GM19455 (cell line): ENCODE measurements around the gene ITSN1.
"Not testable (repeated sequence)": the region's sequence is repeated elsewhere in the genome, so short reads cannot be mapped to it uniquely, and the experiment has no call there.

Experiments
- ATAC-seq: cut with Tn5 transposase; IDR thresholded peaks from one replicate; pipeline ENCODE4 v1.9.1; 2021; ENCODE audit not compliant: unreplicated experiment

The ITSN1 gene

DNA sequence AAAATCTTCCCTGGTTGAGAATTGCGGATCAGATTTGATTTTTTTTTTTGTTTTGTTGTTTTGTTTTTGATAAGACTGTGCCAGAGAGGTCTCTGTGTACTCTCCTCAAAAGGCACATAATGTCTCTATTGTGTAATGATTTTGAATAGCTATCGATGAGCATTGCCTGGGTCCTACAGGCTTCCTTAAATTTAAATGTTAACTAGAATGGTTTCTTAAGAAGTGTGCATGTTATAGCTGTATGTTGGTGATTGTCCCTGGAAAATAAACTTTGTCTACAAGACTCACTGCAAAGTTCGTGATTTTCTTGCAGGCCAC, 121.2 kb downstream of the ITSN1 start:
- no peak for ATAC-seq

DNA sequence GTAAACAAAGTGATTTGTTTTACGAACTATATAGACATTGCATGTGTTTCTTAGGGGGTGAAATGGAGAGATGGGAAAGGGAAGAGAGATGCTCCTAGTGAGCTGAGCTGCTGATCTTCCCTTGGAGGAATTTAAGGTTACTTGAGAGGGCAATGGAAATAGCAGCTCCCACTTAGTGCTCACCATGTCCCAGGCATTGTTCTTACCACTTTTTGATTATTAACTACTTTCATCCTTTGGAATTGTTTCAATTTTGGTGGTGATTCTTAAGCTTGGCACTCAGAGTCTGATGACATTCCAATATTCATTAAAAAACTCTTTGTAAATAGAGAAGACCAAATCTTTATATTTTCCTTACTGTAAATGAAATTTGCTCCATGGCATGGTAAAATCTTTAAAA, 124.9 kb downstream of the ITSN1 start:
- no peak for ATAC-seq

DNA sequence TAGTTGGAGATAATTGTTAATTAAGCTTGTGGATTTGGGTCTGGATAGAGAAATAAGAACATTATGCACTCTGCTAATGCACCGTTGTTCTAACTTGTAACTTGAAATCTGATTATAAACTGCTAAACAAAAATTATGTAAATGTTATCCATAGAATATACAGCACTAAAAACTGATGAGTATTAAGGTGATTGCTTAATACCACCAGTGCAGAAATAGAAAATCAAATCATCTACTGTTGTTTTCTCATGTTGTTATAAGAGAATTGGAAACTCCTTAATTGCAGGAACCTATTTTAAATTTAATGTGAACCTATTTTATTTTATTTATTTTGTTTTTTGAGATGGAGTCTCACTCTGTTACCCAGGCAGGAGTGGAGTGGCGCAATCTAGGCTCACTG, 125.7 kb downstream of the ITSN1 start:
- no peak for ATAC-seq

DNA sequence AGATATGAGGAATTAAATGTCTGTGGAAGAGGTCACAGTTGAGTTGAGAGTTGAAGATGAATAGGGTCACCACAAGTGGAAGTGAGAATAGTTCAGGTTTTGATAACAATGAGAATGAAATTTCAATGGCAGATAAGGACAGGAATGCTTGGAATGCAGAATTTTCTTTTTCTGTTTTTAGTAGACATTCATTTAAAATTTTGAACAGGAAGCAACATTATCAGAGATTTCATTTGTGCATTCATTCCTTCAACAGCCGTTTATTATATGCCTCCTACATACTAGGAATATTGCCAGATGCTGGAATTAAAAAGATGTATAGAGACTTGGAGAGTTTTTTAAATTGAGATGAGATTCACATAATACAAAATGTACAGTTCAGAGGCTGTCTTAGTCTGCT, 126.8 kb downstream of the ITSN1 start:
- ATAC-seq, result no peak

DNA sequence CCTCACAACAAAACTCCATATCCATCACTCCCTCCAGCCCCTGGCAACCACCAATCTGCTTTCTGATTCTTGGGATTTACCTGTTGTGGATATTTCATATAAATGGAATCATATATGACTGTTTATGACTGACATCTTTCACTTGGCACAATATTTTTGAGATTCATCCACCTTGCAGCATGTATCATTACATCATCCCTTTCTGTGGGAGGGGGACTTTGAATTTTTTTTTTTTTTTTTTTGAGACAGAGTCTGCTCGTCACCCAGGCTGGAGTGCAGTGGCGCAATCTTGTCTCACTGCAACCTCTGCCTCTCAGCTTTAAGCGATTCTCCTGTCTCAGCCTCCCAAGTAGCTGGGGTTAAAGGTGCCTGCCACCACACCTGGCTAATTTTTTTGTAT, 128.2 kb downstream of the ITSN1 start:
- no peak for ATAC-seq

DNA sequence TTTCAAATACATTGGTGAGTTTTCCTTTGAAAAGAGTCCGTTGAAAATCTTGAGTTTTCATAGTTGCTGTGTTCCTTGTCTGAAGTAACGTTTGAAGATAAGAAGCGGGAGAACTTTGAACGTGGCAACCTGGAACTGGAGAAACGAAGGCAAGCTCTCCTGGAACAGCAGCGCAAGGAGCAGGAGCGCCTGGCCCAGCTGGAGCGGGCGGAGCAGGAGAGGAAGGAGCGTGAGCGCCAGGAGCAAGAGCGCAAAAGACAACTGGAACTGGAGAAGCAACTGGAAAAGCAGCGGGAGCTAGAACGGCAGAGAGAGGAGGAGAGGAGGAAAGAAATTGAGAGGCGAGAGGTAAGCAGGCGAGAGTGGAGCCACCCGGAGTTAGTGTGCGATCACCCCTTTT, 129.7 kb downstream of the ITSN1 start:
- no peak for ATAC-seq

DNA sequence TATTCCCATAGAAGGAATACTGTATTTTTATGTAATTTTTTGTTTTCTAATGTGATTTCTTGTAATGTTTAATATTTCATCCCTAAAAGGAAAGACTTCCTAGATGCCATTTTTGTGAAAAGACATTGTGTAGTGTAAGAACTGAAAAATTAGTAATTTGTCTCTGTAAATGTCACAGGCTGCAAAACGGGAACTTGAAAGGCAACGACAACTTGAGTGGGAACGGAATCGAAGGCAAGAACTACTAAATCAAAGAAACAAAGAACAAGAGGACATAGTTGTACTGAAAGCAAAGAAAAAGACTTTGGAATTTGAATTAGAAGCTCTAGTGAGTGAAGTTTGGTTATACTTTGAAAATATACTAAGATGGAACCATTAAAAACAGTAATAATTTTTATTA, 132.2 kb downstream of the ITSN1 start:
- ATAC-seq, result no peak

DNA sequence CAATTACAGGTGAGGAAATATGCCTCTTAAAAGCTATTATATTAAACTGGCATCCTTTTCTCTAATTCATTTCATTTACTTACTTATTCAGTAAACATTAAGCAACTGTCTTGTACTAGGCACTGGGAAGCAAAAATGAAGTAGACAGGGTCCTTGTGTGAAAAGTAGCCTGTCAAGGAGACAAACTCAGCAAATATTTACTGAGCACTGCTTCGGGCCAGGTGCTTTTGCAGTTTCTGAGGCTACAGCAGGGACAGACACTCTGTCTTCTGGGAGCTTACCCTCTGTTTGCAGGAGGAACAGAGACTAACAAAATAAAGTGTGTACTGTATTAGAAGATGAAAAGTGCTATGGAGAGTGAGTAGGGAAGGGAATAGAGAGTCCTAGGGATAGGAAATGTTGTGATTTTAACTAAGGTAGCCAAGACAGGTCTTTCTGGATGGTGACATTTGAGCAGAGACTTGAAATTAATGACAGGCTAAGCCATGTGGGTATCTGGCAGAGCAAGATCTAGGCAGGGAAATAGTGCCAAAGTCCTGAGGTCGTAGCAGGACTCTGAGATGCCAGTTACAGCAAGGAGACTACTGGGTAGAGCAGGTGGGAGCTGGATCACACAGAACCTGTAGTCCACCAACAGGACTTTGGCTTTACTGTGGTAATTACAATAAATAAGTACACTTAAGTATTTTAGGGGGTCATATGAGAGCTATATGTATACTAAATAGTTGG, 133.0 kb downstream of the ITSN1 start:
- ATAC-seq, result no peak

DNA sequence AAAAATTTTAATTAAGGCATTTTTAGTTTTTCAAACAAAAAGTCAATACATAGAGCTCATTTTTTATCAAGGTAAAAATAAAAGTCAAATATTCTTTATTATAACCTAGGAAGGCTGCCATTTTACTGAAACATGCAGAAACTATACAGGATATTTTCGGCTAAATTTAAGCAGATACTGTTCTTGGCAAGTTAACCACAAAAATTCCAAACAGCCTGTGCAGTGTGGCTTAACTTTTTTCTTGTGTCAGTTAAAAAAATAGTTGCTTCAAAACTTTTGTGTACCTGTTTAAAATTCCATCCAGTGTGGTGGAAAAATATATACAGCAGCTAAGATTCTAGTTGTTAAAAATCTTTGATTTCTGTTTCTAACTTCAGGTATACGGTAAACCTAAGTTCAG, 138.3 kb downstream of the ITSN1 start:
- no peak for ATAC-seq

DNA sequence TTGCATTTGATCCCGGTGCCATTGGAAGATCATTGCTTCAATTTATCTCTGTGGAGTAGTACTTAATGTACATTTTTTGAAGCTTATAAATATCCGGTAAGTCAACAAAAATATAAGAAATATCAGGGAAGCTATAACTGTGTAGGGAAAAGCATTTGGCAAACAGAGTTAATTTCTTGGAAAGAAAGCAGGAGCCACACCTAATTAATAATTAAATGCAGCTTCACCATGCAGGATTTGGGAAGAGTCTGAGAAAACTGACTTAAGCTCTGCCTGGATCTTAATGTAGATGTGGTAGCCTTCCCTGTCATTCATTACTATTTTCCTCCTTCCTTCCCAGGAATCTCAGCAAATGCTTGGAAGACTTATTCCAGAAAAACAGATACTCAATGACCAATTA, 138.8 kb downstream of the ITSN1 start:
- no peak for ATAC-seq

DNA sequence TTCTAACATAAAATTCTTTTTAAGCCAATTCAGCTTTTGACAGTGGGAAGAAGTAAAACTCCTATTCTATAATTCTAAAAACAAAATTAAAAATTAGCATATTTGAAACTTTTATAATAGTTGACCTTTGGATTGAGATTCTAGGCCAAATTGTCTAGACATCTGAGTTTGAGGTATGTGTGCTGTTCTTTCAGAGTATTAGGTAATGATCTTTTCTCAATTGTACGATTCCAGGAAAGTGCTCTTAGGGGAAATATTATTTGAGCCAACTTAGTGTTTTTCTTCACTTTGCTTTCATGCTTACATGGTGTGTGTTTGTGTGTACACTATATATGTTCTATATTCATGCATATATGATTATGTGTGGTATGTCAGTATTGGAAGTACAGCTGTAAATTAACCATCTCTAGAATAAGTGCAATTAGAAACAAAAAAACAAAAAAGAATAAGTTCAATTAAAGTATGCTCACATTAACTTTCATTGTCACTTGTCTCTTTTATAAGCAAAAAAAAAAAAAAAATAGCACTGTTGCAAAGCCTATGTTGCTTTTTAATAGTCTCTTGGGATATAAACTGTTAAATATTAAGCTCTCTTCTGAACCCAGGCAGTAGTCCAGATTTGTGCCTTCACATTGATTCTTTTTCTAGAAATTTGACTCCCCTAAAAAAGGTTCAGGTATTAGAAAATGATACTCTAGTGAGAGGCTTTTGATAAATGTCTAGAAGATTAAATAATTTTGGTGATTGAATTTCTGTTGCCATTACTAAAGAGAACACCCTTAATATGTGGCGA, 141.1 kb downstream of the ITSN1 start:
- no peak for ATAC-seq

DNA sequence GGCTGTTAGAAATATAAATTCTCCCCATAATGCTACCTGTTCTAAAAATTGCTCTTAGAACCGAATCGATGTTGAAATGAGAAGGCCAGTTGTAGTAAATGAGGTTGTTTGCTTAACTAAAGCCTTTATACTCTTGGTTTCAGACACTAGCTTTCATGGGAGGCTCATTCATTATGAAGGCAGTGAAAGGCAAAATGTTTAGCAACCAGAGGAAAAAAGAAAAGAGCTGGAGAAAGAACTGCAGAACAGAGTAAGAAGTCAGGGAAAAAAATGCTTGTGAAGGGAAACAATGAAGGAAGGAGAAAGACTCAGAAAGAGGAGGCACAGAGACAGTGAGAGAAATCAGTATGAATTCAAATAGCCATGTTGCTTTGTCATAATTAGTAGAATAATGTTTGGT, 145.1 kb downstream of the ITSN1 start:
- no peak for ATAC-seq

DNA sequence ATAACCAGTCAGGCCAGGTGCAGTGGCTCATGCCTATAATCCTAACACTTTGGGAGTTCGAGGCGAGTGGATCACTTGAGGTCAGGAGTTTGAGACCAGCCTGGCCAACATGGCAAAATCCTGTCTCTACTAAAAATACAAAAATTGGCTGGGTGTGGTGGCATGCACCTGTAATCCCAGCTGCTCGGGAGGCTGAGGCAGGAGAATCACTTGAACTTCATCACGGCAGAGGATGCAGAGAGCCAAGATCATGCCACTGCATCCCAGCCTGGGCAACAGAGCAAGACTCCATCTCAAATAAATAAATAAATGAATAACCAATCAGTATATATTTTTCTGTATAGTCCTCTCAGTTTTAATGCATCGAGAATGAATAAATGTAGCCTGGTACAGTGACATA, 146.1 kb downstream of the ITSN1 start:
- not testable (repeated sequence) for ATAC-seq

DNA sequence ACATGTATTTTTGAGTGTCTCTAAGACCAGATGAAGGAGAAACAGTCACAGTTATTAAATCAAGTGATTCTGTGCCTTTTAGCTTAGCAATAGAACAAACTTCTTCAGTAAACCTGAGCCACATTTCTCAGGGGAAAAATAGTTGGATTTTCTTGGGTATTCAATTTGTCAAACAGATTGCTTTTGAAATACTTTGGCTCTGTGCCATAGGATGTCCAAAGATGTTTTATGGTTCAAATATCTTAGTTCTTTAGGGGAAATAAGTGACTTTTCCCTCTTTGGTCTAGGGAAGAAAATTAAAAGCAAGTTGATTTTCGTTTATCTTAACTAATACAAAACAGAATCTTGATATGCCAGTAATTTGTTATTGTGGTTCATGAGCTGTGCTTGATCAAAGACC, 147.4 kb downstream of the ITSN1 start:
- no peak for ATAC-seq

DNA sequence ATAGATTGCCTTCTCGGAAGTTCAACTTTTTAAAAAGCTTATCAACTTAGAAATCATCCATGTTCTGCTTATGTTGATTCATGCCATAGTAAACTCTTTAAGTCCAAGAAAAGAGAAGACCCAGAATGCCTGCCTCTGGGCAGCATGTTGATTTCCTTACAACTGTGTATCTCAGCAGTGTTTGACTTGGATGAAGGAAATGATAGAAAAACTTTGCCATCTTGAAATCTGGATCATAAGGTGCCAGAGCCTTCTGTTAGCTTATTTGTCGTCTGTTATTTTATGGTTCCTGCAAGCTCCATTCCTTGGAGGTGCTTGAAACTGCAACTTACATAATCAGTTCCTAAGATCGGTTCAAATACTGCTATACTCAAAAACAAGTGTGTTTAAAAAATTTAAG, 148.8 kb downstream of the ITSN1 start:
- ATAC-seq, result no peak

DNA sequence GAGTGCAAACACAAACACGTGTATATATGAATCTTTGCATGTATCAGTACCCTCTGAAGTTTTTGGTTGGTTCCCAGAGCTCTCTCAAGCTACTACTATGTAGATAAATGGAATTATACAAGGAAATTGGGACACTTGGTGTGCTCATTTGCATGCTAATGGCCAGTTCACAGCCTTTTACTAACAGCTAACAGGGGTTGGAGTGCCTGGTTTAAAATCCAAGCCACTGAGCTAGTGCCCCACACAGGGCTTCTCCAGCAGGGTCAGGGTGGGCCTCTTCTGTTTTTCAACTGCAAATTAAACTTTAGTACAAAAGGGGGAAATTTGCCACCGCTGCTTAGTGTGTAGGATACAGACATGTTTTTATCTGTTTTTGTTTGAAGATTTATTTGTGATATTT, 152.3 kb downstream of the ITSN1 start:
- no peak for ATAC-seq

DNA sequence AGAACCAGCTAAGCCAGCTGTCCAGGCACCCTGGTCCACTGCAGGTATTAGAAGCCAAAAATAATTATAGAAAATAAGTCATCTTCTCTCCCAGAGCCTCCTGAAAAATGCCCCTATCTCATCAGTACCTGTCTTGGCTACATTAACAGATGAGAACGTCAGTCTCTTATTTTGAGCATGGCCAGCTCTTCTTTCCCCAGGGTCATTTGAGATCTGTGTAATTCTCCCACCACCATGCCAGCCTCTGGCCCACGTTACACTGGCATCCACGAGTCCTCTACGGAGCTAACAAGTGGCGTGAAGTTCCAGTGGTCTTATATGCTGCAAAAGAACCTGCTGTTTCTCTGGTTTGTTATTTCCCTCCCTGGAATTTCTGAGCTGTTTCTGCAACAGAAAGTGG, 155.3 kb downstream of the ITSN1 start:
- no peak for ATAC-seq

DNA sequence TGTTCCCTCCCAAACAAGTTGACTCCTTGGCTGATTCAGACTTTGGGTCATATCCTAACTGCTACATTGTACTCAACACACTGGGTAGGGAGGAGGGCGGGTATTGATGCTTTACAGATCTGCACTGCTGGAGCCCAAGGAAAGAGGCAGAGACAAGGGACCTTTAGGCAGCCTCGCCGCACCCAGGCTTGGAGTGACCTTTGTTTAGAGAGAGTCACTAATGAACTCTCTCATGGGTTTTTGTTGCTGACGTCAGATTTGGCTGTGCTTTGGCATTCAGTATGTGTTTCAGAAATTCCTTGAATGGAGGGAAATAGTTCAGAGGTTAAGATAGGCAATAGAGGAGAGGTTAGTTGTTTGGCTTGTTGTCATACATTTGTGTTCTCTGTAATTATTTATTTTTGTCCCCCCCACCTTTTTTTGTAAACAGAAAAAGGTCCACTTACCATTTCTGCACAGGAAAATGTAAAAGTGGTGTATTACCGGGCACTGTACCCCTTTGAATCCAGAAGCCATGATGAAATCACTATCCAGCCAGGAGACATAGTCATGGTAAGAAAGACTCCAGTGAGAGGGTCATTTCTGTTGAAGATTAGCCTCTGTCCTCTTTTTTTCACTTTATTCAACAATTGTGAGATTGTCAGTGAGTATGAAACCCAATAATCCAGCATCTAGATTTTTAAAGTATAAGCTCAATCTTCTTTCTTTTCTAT, 157.2 kb downstream of the ITSN1 start:
- ATAC-seq, result no peak

DNA sequence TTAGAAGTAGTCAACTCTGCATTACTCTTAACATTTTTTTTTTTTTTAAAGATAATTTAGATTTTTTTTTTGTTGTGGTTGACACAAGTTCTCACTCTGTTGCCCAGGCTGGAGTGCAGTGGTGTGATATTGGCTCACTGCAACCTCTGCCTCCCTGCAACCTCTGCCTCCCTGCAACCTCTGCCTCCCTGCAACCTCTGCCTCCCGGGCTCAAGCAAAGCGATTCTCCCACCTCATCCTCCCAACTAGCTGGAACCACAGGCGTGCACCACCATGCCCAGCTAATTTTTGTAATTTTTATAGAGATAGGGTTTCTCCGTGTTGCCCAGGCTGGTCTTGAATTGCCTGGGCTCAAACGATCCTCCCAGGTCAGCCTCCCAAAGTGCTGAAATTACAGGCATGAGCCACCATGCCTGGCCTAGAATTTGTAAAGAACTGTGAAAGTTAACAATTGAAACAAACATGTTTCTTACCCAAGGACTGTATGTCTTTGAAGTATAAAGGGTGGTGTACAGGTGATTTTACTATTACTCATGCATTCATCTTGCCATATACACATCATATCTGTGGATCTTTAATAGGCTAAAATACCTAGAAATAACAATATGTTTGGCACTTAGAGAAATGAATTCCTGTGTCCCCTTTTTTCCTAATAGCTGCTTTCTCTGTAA, 158.6 kb downstream of the ITSN1 start:
- ATAC-seq, result no peak

DNA sequence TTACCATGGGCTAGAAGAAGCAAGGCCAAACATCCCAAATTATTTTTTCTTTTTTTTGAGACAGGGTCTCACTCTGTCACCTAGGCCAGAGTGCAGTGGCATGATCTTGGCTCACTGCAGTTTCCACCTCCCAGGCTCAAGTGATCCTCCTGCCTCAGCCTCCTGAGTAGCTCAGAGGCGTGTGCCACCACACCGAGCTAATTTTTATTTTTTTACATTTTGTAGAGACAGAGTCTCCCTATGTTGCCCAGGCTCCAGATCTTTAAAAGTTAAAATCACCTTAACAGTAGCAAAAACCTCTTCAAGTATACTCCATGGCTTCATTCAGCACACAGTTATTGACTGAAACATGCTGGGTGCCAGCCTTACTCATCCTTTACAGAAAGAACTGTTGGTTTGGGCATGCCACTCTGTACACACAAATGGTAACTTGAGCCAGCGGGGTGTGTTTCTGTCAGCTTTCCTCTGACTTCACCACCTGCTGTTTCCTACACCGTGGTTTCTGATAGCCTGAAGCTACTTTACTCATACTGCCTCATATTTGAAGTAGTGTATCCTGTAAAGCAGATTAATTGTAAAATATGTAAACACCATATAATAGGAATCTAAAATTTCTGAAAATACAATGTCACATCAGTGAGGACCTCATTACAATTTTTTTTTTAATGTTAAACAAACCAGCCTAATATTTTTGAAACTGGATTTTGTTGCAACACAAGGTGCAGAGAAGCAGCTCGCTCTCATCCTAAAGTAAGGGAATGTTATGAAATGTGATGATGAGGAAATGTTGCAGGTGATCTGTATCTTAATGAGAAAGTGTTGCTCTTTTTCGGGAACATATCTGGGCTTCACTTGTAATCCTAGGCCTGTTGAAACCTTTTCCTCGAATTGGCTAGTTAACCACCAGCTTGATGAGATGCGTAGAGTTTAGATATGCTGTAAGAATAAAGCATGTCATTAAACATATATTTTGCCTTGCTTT, 159.4 kb downstream of the ITSN1 start:
- no peak for ATAC-seq

DNA sequence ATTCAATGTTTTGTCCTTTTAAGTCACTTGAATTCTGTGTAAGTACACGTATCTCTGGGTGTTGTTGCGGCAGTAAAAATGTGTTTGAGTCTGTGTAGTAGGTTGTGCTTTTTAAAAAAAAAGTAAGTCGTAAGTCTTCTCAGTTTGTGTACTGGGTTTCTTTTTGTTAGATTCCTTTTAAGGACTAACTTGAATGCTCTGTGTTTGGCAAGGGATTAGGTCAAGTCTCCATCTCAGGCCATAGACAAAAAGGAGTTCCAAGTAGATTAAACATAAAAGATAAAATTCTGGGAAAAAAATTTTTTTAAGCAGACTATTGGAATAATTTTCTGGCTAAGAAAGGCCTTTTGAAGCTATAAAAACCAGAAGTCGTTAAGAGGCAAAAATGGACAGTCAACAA, 160.2 kb downstream of the ITSN1 start:
- no peak for ATAC-seq
